ENCODE results near the gene CDH4.

Gene CDH4

DNA sequence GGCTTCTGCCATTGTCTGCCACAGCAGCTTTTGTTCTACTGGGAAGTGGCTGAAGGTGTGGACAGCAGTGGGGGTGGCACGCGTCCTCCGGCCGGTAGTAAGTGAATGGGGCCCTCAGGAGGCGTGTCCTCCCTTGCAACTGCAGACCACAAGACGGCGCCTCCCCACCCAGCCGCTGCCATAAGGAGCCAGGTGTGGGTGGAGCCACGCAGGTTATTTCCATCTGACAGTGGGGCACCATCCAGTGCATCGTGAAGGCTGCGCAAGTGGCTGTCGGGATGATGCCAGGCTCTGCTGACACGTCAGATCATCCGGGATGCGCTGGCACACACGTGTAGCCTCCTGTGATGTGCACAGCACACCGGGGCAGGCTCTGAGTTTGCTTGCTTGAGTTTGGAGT is 379.7 kb downstream of the CDH4 start:
- no peak for DNase-seq (ENCODE audit: low read depth)

DNA sequence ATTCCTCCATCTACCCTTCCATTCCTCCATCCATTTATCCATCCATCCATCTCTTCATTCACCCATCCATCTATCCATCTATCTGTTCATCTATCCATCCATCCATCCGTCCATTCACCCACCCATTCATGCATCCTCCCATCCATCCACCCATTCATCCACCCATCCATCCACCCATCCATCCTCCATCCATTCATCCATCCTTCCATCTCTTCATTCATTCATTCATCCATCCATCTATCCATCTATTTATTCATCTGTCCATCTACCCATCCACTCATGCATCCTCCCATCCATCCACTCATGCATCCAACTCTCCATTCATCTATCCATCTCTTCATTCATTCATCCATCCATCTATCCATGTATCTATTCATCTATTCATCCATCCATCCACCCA is 380.9 kb downstream of the CDH4 start:
- DNase-seq (ENCODE audit: low read depth), result no peak

DNA sequence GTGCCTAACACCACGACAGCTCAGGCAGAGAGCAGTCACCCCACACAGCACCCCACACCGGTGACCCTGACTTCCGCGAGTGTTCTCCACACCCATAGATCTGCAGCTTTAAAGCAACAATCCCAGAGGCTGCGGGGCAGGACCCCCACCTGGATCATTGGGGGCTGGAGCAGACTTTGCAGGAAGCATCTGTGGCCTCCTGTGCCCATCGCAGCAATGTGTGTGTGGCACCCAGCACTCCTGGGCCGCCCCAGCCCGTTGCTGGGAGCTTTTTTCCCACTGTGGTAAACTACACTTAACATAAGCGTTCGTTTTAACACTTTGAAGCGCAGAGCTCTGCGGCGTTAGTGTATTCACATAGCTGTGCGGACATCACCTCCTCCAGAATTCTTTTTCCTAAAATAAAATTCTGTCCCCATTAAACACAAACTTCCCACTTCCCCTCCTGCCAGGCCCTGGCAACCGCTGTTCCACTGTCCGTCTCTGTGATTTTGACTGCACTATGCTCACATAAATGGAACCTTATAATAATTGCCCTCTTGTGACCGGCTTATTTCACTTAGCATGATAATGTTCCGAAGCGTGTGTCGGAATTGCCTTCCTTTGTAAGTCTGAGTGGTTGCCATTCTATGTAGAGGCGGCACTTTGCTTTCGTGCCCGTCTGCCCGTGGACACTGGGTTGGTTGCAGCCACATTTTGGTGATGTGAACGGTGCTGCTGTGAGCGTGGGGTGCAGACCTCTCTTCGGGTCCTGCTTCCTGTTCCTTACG is 382.5 kb downstream of the CDH4 start:
- no peak for DNase-seq (ENCODE audit: low read depth)

DNA sequence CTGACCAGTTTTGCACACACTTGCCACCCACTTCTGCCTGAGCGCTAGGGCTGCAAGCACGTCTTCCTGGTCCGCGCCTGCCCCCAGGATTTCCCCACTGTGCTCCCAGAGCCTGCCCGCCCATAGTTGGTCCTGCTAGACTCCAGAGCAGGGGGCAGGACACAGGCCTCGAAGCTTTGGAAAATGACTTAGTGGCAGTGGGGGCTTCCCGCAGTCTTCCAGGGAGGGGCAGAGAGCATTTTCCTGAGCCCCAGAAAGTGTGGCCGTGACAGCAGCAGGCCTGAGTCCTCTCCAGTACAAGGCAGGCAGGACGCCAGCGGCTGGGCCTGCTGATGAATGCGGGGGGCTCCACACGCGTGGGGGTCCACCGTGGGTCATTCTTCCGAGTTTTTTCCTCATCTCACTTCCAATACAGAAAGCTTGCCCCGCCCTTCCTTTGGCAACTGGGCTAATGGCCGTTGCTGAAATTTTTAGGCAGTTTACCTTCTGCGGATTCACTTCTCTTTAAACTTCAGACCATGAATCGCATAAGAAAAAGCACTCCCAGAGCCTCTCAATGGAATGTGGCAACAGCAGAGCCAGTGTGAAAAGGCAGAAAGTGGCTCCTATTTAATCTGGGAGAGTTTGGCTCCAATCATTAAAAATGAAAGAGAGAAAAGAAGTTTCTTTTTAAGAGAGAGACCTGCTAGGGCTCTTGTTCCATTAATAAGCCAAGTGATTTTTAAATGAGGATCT is 383.8 kb downstream of the CDH4 start:
- DNase-seq (ENCODE audit: low read depth), result no peak

DNA sequence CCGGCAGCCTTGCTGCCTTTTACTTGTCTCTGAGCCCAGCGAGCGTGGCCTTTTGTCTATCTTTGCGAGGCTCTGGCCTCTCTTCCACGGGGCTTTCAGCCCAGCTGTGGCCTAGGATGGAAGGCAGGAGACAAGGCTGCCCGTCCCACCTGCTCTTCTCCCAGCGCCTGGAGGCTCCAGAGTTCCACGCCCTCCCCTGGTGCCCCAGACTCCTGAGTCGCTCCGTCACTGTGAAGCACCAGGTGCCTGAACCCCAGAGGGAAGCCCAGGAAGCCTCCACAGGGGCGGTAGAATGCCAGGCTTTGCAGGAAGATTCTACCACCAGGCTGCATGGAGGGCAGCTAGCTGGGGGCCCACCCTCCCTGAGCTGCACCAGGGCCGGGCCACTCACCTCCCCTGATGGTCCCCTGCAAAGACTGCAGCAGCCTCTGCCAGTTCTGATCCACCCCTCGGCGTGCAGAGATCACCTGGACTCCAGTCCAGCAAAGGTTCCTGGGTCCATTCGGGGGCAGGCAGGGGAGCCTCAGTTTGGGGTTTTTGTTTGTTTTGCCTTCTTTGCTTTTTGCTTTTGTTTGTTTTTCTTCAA is 384.6 kb downstream of the CDH4 start:
- DNase-seq (ENCODE audit: low read depth), result no peak

DNA sequence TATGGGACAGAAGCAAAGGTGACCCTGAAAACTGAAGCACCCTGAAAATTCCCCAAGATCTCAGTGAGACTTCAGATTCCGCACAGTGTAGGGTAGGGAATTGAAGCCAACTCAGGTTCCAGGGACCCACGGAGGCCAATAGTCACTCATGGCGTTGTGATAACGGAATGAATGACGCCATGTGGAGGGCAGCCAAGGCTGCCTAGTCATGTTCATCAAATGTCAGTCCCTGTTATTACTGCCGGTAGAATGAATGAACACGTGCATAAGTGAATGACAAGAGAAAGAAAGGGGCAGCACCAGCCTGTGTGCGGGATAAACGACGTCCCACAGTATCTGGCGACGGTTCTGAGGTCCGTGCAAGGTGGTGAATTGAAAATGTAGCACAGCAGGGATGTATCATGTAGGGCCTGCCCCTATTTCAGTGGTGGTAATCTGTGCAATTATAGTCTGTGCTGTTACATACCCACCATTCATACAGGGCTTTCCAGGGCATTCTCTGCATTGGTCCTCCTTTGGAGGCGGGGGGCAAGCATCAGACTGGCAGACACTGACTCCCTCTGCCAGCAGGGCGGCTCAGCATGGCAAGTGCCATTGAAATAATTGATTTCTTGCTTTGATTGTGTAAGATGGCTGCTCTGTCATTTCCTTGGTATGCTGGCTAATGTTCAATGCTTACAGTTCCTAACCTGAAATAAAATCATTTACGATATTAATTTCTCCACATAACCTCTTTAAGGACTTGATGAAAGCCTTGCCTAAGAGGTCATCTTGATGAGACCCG is 386.9 kb downstream of the CDH4 start:
- DNase-seq (ENCODE audit: low read depth), result no peak

DNA sequence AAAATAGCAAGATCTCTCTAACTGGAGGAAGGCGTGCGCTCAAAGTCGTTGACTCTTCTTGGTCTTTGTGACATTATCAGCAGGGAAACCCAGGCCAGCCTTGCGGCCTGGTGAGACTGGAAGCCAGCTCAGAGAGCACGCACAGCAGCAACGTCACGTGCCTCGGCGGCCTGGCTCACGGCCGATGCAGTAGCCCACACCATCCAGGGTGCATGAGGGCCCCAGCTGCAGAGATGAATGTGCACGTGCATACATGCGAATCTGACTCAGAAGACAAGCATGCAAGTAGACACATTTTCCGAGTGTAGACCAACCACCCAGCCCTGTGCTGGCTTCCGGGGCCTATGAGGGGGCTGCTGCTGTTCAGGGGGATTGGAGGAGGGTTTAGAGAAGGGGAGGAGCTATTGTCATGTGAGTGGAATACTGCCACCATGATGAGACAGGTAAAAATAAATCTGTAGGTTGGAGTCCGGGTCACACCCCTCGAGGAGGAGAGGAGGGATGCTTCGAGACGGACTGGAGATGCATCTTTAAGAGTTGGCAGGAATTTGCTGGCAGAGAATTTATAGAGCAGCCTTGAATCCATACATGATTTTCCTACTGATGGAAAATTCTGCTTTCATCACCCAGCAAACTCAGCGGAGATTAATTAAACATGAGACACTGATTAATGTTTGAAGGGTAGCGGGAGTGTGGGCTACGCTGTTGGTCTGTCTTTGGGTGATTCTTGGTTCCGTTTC is 388.2 kb downstream of the CDH4 start:
- no peak for DNase-seq (ENCODE audit: low read depth)

DNA sequence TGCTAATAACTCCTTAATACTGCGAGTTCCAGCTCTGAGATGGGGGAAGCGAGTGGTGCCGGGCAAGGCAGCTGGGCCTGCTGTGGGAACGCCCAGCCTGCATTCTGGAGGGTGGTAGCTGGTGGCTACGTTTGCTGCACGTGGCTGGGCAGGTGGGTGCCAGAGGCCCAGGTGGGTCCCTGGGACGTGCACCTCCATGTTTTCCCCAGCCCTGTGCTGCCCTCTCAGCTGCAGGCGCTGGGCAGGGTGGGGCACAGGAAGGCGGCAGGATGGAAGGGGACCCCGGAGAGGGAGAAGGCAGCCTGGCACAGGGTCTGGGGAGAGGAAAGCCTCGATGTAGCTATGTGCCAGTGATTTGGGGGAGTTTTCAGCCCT is 388.8 kb downstream of the CDH4 start:
- DNase-seq (ENCODE audit: low read depth), result no peak

DNA sequence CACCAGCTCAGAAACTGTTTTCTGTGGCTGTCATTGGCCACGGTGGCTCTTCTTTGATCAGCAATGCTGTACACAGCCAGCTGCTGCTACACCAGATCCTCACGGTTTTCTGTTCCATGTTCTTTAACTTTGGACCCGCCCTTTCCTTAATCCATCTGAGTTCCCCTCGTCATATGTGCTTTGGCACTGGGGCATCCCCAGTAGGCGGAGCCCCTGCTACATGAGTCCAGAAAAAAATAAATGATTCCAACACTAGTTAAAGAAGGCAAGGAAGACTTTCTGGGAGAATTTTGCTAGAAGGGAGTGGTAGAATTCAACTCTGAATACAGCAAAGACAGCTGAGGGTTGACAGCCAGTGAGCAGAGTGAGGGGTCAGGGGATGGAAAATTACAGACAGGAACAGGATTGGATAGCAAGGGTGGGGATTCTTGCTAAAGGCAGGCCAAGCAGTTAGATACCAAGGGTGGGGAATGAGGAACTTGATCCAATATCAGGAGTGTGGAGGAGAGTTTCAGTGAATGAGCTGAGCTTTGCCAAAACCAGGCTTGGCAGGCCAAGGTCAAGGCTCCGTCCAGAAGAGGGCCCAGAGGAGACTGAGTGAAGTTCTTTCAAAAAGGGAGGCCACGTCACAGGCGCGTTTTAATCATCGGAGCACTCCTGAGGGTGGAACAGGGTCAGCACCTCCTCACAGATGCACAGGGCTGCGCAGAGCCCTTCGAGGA is 391.8 kb downstream of the CDH4 start:
- no peak for DNase-seq (ENCODE audit: low read depth)

DNA sequence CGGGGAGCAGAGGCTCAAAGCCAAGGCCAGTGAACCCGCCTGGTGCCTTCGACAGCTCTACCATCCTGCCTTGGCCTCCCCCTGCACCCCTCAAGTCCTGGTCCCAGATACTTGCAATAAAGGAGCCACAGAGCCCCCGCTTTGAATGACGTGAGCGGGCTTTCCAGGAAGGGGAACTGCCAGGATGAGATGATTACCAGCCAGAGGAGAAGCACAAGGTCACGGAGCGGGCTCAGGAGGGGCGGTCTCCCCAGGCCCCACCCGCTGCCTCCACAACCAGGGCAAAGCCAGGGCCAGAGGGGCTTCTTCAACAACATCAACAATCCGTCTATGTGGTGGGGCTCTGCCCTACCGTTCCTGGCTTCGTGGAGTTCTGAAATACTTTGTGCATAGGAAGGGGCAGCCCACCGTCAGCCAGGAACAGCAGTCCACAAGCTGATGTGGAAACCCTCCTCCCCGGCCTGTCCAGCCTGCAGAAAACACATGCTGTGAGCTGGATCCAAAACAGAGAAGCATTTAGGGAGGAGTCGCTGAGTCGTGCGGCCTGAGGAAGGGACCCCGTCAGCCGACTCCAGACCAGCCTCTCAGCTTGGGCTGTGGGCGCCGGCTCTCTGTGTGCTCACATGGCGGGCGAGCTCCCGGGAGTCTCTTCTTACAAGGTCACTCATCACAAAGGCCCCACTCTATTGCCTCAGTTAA is 392.5 kb downstream of the CDH4 start:
- DNase-seq (ENCODE audit: low read depth), result no peak

DNA sequence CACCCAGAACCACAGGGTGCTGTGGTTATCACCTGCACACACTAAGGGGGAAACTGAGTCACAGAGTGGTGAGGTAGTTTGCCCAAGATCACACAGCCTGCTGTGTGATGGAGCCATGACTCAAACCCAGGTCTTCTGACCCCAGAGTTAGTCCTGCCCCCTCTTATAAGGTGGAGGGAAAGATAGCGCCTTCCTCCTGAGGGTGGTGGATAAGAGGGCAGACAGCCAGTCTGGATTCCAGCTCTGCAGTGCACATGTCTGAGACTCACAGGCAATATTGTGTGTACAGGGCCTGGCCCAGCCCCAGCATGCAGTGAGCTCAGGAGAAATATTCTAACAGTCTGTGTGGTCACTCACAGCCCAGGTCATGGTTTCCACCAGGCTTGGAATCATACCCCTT is 393.7 kb downstream of the CDH4 start:
- no peak for DNase-seq (ENCODE audit: low read depth)

DNA sequence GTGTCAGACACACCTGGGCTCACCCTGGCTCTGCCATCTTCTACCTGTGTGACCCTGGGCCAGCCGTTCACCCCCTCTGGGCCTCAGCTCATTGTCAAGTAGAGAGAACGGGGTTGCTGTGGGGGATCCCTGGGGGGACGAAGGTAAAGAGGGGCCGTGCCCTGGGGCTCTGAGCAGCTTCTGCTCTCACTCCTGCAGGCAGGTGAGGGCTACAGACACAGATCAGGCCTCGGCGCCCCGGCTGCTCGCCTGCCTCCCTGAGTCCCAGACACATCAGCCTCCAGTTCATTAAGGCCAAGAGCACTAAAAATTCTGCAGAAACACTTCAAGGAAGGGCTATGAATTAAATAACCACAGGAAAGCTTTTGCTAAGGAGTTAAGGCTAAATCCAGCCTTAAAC is 394.4 kb downstream of the CDH4 start:
- no peak for DNase-seq (ENCODE audit: low read depth)

DNA sequence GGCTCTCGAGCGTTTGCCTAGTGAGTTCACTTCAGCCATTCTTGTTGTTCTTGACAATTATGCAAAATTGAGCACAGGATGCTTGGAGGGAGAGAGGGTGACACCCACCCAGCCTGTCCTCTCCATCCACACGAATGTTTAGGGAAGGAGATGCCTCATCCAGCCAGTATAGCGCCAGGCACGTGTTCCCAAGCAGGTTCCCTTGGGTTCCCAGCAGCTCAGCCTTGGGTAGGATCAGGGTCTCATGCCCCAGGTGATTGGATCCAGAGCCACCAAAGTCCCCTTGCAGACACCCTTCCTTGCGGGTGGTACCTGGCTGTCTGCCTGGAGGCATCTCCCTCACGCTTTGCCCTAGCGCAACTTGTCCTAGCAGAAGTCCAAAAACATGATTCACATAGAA is 394.9 kb downstream of the CDH4 start:
- no peak for DNase-seq (ENCODE audit: low read depth)

DNA sequence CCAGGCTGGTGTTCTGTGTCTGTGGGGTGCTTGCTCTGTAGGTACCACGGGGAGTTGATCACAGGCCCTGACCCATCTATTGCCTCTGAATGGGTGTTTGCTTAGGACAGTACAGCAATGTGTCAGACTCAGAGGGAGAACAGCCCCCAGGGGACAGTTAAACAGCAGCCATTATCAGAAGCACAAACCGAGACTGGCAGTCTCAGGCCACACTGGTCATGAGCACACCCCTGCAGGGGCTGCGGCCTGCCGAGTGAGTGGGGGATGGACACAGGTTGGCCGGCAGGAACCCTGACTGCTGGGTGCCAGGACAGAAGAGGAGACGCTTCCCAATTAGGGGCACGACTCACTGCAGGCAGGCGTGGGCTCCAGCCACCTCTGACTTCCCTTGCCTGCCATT is 395.6 kb downstream of the CDH4 start:
- DNase-seq (ENCODE audit: low read depth), result no peak

DNA sequence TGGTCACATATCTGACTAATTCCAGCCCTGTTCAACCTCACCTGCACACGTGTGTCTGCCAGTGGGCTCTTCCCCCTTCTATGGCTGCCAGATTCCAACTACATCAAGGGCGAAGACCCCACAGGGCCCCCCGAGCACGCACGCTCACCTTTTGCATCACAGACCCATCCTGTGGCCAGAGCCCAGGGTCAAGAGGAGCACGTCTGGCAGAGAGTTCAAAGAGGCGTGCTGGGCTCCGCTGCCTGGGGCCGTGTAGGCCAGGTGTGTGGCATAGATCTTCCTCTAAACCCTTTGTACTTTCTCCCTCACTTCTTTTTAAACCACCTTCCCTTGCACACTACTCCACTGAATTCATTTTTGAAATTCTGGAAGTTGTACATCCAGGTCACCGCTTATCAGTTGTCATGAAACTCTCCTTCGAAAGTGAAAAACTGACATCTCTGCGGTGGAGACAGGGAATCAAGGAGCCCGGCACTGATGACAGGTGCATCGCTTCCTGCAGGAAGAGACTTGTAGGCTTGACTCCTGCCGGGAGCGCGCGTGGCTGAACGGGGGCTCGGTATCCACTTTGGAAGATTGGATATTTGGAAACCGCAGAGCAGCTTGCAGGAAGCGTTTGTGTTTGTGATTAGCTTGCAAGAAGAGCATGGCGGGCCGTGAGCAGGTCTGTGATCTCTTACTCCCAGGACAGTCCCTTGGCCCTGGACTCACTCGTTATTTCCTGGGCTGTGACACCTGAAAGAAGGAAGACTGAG is 397.2 kb downstream of the CDH4 start:
- DNase-seq (ENCODE audit: low read depth), result no peak

DNA sequence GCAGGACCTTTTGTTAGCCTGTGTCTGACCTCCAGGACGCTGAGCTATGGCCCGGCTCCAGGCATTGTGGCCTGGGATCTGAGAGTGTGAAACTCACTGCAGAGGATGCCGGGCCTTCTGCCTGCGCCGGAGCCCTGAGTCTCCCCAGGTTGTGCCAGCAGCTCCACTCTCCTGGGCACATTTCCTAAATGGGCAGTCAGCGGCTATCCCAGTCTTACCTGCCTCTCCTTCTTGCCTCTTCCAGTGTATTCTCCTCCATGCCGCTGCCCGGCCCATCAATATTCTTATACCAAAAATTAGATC is 397.8 kb downstream of the CDH4 start:
- no peak for DNase-seq (ENCODE audit: low read depth)

DNA sequence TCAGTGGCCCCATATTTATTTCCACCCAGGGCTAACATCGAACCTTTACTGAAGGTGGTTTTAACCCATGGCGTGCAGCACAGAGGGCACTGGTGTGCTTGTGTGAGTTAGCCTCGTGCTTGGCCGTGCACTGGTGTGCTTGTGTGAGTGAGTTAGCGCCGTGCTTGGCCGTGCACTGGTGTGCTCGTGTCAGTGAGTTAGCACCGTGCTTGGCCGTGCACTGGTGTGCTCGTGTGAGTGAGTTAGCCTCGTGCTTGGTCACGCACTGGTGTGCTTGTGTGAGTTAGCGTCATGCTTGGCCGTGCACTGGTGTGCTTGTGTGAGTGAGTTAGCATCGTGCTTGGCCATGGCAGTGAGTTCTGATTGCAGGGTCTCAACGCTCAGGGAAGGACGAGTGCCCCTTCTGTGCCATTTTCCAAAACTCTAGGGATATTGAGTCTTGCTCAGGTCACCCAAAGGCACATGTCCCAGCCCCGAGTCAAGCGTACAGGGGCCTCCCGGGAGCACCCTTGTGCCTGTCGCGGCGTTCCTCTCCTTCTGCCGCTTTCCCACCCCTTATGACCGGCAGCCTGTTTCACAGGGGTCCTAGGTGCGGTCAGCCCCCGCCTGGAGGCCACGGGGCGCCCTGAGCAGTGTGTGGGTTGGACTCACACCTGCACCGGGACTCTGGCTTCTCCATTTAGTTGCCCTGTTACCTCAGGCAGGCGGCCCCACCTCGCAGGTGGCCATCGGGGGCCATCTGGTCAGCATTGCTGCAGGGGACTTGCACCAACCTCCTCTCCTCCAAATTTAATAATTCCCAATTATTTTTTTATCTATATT is 399.1 kb downstream of the CDH4 start:
- no peak for DNase-seq (ENCODE audit: low read depth)

DNA sequence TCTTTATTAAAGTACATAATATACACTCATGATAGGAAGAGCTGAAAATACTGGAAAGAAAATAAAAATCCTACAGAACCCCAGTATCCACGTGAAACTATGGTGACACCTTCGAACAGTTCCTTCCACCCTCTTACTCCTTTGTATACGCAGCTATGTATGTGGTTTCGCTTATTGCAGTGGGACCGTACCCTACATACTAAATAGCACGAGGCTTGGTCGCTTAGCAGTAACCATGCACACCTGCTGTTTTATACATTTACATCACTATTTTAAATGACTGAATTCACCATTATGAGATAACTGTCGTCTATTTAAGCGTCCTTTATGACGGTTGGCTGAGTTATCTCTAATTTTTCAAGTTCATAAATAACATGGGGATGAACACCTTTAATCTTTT is 400.1 kb downstream of the CDH4 start:
- DNase-seq (ENCODE audit: low read depth), result no peak

DNA sequence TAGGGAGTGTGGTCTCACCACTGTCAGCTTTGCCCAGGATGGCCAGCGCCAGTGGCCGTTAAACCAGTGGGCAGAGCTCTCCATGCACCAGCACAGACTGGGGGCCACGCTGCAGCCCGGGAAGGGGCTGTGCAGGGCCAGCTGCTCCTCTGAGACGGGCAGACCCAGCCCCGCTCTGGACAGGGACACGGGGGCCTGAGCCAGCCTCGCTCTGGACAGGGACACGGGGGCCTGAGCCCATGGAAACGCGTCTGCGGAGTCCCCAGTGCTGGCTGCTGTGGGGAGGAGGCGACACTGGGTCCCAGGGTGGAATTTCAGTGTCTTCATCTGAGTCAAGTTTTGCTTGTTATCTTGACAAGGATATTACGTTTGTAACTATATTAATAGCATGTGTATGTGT is 402.7 kb downstream of the CDH4 start:
- no peak for DNase-seq (ENCODE audit: low read depth)
